NB4 (cell line): Measurements from ENCODE around the gene UTP15.

Experiments
- DNase-seq: peaks from one replicate; pipeline ENCODE4 v3.0.0; 2010; ENCODE audit warnings: low read depth
- H3K4me3 ChIP-seq: one replicate; pipeline ENCODE4 v1.5.1; 2011; ENCODE audit warnings: mild to moderate bottlenecking, low read depth, low read length, moderate library complexity
- CTCF ChIP-seq: IDR thresholded peaks from one replicate; pipeline ENCODE4 v1.5.1; 2012; ENCODE audit warnings: low read depth, low read length
- MYC ChIP-seq: IDR thresholded peaks from 2 replicates; pipeline ENCODE4 v1.6.1; 2011; ENCODE audit warnings: low read depth, low read length
- POLR2A ChIP-seq: IDR thresholded peaks from 2 replicates; pipeline ENCODE4 v1.6.1; 2011; ENCODE audit warnings: mild to moderate bottlenecking; ENCODE audit not compliant: insufficient read length; ENCODE audit errors: extremely low read depth
- TF ChIP-seq, protein P1 (sequence below): IDR thresholded peaks from 2 replicates; pipeline ENCODE4 v1.6.1; 2011; ENCODE audit warnings: low read depth, low read length

Gene UTP15

DNA sequence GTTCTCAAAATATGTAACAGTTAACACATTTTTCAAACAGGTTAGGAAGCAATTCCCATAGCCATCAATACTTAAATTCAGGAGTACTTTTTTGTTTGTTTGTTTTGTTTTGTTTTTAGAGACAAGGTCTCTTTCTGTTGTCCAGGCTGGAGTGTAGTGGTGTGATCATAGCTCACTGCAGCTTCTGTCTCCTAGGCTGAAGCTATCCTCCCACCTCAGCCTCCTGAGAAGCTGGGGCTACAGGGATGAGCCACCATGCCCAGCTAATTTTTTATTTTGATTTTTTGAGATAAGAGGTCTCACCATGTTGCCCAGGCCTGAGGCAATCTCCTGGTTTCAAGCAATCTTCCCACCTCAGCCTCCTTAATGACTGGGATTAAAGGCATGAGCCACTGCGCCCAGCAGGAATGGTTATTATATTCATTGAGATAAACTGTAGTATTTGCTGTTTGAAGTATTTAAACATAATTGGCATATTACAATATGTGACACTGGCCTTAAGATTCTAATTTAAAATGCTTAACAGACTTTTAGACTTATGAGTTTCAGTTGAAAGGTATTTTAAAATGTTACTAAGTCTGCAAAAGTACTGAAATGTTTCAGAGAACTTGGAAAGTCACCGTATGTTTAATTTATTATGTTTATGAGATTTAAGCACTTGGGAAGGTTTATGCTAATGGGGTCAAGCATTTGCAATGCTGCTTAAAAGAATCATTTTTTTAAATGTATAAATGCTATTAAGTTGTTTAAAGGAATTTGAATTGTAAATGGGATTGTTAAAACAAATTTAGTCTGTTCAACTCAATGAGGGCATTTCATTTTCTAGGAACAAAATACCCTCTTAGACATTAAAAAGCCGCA, 17.0 kb downstream of the UTP15 start:
- TF ChIP-seq, protein P1, sequence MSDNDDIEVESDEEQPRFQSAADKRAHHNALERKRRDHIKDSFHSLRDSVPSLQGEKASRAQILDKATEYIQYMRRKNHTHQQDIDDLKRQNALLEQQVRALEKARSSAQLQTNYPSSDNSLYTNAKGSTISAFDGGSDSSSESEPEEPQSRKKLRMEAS, result no peak
- TF ChIP-seq MYC (no peak), CTCF (no peak), POLR2A (no peak)
- no peak for DNase-seq
- no peak overlapping the region for H3K4me3 ChIP-seq

- no peak overlapping the region for H3K4me3 ChIP-seq
- TF ChIP-seq POLR2A (no peak), MYC (no peak), CTCF (no peak)
- TF ChIP-seq, protein P1, result no peak
- DNase-seq, result no peak
These were observed 22.4 kb downstream of the UTP15 start for GRCh38 chr5:73587923-73588322.

DNA sequence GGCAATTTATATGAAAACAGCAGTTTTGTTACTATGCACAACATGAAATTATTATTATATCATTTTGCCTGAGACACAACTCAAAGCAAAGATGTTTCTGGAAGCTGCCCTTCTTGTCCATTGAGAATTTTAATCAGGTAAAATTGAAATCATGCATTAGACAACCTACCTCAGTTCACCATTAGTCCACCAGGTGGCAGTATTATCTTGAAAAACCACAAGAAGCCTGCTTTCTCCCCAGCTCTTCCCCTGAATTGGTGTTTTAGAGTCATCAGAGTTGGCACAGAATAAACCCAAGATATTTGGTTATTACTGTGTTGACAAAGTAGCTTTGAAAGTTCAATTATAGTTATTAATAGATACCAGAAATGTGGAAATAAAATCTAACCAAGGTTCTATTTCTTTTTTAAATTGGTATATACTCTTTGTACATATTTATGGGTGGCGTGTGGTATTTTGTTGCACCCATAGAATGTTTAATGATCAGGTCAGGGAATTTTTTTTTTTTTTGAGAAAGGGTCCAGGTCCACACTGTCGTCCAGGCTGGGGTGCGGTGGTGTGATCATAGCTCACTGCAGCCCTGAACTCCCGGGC, 25.7 kb downstream of the UTP15 start:
- peak; percentile 77 for DNase-seq
- no peak overlapping the region for H3K4me3 ChIP-seq
- TF ChIP-seq MYC, result no peak
- TF ChIP-seq CTCF, result peak; percentile 40
- TF ChIP-seq POLR2A, result no peak

- H3K4me3 ChIP-seq, result no peak overlapping the region
- no peak for DNase-seq
- TF ChIP-seq CTCF (no peak), POLR2A (no peak), MYC (no peak)
- TF ChIP-seq, protein P1, result no peak
These were observed 26.4 kb downstream of the UTP15 start for GRCh38 chr5:73591698-73592501.

DNA sequence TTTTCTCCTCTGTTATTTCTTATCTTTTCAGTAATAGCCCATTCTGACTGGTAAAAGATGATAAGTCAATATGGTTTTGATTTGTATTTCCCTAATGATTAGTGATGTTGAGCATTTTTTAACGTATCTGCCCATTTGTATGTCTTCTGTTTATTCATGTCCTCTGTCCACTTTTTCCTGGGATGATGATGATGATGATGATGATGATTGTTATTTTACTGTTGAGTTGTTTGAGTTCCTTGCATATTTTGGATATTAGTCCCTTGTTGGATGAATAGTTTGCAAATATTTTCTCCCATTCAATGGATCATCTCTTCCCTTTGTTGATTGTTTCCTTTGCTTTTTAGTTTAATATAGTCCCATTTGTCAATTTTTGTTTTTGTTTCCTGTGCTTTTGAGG, 27.0 kb downstream of the UTP15 start:
- no peak overlapping the region for H3K4me3 ChIP-seq

More for the DNA sequence above, 27.0 kb downstream of the UTP15 start:
- TF ChIP-seq, protein P1, result no peak
- TF ChIP-seq CTCF, result no peak
- TF ChIP-seq POLR2A, result no peak
- no peak for TF ChIP-seq MYC
- no peak for DNase-seq
